ENCODE results near the gene NUDT3.
"Not testable (repeated sequence)": the region's sequence is repeated elsewhere in the genome, so short reads cannot be mapped to it uniquely, and the experiment has no call there.

NUDT3 gene

DNA sequence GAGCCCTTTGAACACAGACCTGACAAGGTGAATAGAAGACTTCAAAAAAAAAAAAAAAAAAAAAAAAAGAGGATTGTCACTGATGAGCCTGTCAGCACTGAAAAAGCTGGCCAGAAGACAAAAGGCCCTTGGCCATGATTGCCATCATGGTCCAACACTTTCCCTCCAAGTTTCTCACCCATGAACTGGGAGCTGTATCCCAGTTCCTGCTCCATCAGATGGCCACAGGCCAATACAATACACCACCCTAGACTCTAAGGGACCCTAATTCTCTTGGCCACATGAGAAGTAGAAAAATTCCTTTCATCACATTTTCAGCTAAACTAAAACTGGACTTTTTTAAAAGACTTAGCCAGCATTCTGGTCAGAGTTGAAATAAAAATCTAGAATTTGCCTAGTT, 50.2 kb downstream of the NUDT3 start:
- DNase-seq: no peak

- peak in 1 of 14 donors; percentile 19 for DNase-seq
Observed at GRCh38 chr6:34341481-34341971, 50.9 kb downstream of the NUDT3 start.

DNA sequence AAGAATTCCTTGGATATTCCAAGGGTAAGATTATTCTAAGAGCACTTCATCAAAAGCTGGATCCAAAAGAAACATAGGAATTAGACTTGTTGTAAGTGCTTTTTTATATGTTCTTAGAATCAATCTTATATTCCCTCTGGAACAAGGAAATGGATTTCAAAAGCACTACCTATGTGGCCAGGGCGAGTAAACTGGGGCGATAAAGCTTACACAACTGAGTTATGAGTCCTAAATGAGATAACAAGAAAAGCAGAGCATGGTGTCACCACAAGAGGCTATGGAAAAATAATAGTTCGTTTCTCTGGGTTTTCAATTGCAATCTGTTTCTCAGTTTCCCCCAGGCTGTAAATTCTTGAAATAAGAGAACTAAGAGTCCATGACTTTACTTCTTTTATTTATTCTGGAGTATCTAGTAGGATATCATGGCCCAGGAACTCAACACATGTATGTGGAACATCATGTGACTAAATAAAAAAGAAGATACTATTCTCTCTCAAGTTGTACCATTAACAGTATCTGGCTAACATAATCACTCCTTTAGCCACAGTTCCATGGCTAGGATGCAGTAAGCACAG, 51.5 kb downstream of the NUDT3 start:
- DNase-seq: no peak

DNA sequence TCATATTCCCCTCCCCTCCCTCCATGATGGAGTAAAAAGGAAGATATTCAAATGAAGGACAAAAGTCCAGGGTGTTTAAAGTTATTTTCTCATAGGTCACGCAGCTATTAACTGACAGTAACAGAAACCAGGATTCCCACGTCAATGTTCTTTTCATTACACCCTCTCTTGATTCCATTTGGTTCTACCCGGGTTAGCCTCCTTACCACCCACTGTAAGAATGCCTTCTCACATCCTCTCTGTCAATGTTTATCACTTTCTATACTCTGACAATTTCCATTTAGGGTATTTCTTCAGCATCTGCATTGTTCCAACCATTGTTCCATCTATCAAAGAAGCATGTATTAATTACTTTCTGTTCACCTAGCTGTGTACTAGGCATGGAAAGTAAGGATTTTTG, 52.1 kb downstream of the NUDT3 start:
- no peak for DNase-seq

DNA sequence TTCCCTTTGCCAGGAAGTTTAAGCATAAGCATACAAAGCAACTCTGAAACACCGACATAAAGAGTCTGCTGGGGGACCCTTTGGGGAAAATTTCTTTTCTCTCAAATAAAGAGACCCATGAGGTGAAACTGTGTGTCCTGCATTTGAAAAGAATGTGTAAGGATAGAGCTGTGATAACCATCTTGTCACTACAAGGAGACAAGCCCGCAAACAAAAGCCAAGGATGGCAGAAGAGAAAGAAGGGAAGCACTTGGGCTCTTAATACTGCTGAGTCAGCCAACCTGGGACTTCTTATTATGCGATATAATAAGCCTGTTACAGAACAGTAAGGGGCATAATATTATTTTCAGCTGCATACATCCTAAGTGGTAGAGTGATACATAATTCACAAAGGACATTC, 52.5 kb downstream of the NUDT3 start:
- DNase-seq: no peak

DNA sequence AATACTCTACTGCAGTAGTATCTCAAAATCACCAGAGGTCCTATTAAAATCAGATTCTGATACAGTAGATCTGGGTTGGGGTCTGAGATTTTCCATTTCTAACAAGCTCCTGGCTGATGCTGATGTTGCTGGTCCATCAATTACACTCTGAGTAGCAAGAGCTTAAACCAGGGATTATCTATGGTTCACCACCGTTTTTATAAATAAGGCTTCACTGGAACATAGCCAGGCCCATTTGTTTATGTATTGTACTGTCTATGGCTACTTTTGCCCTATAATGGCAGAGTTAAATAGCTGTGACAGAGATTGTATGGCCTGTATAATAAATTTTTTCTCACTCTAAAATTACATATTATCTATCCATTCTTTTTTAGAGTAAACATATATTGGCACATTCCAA, 53.0 kb downstream of the NUDT3 start:
- no peak for DNase-seq

DNA sequence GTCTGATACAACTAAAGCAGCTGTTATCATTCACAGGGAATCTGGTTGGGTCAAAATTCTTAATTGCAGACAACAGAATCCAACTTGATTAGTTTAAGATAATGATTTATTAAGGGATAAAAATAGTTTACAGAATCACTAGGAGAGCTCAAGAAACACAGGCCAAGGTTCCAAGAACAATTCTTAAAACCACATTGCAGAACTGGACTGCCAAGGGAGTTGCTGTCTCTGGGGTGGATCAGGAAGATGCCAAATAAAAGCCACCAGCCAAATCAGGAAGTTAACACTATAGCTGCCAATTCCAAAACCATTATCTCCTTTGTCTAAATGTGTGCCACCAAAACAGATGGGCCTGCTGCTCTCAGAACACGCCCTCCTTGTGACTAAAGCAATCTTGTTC, 53.7 kb downstream of the NUDT3 start:
- DNase-seq: peak in 1 of 14 donors; percentile 60

- no peak for DNase-seq
Observed at GRCh38 chr6:34338377-34338776, 54.1 kb downstream of the NUDT3 start.

DNA sequence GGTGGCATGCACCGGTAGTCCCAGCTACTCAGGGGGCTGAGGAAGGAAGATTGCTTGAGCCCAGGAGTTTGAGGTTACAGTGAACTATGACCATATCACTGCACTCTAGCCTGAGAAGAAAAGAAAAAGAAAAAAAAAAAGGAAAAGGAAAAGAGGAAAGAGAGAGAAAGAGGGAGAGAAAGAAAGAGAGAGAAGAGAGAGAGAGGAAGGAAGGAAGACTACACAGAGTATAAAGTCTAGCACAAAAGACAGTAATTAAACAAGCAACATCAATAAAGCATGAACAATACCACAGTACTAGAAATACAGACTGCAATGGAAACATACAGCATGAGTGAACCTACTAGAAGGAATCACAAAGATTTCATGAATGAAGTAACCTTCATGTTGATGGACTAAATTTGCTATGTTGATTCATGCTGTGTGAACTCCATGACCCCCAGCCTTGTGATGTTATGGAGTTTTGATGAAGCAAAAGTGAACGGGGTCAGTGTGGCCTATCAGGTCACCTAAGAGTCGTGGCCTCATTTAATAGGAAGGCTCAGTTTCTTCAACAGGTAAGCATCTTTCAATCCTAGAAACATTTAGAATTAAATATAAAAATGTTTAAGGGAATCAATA, 57.6 kb downstream of the NUDT3 start:
- no peak for DNase-seq

- no peak for DNase-seq
Observed at GRCh38 chr6:34333858-34334257, 58.6 kb downstream of the NUDT3 start.

DNA sequence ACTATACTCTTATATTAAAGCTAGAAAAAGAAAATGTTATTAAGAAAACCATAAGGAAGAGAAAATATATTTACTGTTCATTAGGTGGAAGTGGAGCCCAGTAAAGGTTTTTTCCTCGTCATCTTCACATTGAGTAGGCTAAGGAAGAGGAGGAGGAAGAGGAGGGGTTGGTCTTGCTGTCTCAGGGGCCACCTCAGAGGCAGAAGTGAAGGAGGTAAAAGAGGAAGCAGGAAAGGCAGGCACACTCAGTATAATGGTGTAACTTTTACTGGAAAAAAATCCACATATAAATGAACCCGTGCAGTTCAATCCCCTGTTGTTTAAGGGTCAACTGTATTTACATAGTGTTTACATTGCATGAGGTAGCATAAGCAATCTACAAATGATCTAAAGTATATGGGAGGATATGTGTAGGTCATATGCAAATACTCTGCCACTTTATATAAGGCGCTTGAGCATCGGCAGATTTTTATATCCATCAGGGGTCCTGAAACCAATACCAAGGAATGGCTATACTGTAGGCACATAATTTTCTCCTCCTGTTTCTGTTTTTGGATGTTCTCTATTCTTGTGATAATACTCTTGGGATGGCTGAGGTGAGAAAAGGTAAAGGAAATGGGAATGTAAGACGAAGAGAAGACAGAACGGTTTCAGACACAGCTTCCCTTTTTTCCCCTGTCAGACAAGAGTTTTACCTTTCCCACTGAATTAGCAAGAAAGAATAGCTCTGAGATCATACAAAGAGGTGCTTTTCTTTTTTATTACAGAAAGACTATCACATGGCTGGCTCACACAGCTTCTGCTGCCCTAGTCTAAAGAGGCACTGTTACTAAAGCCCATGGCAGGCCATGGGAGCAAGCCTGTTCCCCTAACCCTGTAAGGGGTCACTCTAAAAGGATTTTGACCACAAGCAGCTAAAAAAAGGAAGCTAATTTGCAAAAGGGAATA, 59.9 kb downstream of the NUDT3 start:
- DNase-seq: no peak

GRCh38 chr6:34331371-34332050, 61.0 kb downstream of the NUDT3 start:
- no peak for DNase-seq

GRCh38 chr6:34329814-34330213, 62.7 kb downstream of the NUDT3 start:
- DNase-seq: not testable (repeated sequence)

GRCh38 chr6:34328969-34329368, 63.5 kb downstream of the NUDT3 start:
- no peak for DNase-seq

DNA sequence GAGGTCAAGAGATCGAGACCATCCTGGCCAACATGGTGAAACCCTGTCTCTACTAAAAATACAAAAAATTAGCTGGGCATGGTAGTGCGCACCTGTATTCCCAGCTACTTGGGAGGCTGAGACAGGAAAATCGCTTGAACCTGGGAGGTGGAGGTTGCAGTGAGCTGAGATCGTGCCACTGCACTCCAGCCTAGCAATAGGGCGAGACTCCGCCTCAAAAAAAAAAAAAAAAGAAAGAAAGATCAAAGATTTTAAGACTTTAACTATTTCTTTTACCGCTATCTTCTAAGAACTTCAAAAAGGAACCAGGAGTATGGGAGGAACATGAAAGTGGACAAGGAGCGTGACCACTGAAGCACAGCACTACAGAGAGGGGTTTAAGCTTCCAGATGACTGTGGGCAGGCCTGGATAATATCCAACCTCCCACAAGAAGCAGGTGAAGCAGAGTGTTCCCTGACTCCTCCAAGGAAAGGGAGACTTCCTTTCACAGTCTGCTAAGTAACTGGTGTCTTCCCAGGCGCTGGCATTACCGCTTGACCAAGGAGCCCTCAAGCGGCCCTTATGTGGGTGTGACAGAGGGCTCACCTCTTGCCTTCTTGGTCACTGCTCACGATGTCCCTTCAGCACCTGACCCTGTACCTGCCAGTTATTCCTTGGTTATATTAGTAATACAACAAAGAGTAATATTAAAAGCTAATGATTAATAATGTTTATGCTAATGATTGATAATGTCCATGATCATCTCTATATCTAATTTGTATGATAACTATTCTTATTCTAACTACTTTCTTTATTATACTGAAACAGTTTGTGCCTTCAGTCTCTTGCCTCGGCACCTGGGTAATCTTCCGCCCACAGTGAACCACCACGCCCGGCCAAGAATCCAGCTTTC, 64.9 kb downstream of the NUDT3 start:
- DNase-seq: not testable (repeated sequence)

- no peak for DNase-seq
Observed at GRCh38 chr6:34325633-34326032, 66.8 kb downstream of the NUDT3 start.

DNA sequence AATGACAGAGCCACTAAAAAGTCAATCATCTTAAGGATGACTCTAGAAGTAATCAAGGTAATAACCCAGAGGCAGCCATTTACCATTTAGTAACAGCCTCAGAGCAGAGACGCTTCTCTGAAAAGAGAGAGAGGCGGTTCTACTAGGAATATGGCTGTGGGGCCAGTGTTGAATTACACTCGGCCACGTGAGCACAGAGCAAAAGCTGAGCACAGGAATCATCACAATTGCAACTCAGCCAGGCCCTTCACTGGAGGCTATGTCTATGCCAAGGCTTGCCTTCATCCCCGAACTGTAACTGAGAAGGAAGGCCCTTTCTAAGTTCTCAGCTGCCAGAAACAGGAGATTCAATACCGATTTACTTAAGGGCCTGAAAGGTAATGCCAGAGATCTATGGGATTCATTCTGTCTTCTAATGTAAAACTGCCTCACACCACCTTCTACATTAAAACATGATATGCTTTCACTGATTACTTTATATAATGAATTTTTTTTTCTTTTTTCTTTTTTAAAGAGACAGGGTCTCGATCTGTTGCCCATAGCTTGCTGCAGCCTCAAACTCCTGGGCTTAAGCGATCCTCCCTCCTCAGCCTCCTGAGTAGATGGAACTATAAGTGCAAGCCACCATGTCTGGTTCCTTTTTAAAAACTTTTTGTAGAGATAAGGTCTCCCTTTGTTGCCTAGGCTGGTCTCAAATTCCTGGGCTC, 67.6 kb downstream of the NUDT3 start:
- no peak for DNase-seq

- not testable (repeated sequence) for DNase-seq
Observed at GRCh38 chr6:34324221-34324620, 68.2 kb downstream of the NUDT3 start.

GRCh38 chr6:34323300-34323699, 69.2 kb downstream of the NUDT3 start:
- DNase-seq: no peak

- no peak for DNase-seq
Observed at GRCh38 chr6:34322732-34323131, 69.7 kb downstream of the NUDT3 start.

DNA sequence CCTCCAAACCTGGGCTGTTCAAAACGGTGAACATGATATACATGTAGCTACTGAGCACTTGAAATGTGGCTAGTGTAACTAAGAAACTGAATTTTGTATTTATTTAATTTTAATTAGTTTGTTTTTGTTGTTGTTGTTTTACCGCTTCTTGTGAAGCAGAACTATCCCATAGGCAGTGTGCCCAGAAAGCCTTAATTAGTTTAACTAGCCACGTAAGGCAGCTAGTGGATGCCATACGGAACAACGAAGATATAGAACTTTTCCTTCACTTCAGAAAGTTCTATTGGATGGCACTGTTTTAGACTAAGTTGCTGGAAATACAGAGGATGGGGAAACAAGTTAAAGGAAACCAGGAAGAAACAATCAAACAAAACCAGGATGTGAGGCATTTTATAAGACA, 70.6 kb downstream of the NUDT3 start:
- no peak for DNase-seq
